GM18519 (cell line): ENCODE measurements around the gene KTN1.

ENCODE experiments used
- ATAC-seq: cut with Tn5 transposase; IDR thresholded peaks from one replicate; pipeline ENCODE4 v1.9.1; 2021; ENCODE audit warnings: mild to moderate bottlenecking, moderate library complexity; ENCODE audit not compliant: unreplicated experiment, low FRiP score

The KTN1 gene

DNA sequence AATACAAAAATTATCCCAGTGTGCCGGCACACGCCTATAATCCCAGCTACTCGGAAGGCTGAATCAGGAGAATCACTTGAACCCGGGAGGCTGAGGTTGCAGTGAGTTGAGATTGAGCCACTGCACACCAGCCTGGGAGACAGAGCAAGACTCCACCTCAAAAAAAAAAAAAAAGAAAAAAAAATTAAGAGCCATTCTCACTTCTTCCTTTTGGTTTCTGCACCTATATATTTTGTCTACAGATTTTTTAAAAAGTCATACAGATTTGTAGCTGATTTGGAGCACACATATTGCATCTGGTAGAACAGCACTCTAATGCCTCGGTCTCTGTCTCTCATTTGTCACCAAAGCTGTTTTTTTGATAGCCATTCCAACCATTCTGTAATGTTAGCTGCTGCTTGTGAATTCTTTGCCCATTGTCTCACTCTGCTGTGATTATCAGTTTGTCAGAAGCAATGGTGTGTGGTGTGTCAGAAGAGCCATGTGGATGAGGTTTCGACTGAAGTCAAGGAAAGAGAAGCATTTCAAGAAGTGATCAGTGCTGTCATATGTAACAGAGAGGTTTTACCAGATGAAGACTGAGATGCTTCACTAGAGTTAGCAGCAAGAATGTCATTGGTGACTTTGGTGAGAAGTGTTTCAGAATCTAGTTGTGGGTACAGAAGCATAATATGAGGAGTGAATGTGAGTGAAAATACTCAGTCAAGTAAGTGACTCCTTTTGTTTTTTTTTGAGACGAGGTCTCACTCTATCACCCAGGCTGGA, 8.7 kb upstream of the KTN1 start:
- no peak for ATAC-seq

DNA sequence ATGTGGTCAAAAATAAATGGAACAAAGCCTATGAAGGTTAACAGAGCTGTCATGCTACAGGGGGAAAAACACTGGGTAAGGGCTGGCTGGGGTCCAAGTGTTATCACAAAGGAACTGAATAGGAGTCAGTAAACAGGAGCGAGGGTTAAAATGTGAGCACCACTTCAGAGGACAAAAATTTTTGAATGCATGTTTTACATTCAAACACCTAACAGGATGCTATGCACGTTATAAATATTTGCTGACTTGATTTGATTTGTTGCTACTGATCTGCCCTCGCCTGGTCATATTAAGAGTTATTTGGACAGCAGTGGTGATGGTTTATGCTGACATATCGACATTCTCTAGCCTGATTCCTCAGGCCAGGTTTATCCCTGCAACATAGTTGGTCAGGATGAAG, 7.4 kb upstream of the KTN1 start:
- no peak for ATAC-seq

DNA sequence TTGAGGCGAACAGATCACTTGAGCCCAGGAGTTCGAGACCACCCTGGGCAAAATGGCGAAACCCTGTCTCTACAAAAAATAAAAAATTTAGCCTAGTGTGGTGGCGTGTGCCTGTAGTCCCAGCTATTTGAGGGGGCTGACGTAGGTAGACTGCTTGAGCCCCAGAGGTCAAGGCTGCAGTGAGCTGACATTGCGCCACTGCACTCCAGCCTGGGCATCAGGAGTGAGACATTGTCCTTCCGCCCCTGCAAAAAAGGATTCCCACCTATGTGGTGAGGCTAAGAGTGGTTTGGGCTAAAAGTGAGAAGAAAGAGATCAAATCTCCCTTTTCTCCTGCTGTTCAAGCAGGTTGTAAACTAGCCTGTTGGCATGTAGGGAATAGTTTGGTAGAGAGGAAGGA, 5.0 kb upstream of the KTN1 start:
- ATAC-seq = no peak

GRCh38 chr14:55577229-55577628, 2.8 kb upstream of the KTN1 start:
- ATAC-seq = no peak

GRCh38 chr14:55578511-55578910, 1.5 kb upstream of the KTN1 start:
- ATAC-seq = no peak

DNA sequence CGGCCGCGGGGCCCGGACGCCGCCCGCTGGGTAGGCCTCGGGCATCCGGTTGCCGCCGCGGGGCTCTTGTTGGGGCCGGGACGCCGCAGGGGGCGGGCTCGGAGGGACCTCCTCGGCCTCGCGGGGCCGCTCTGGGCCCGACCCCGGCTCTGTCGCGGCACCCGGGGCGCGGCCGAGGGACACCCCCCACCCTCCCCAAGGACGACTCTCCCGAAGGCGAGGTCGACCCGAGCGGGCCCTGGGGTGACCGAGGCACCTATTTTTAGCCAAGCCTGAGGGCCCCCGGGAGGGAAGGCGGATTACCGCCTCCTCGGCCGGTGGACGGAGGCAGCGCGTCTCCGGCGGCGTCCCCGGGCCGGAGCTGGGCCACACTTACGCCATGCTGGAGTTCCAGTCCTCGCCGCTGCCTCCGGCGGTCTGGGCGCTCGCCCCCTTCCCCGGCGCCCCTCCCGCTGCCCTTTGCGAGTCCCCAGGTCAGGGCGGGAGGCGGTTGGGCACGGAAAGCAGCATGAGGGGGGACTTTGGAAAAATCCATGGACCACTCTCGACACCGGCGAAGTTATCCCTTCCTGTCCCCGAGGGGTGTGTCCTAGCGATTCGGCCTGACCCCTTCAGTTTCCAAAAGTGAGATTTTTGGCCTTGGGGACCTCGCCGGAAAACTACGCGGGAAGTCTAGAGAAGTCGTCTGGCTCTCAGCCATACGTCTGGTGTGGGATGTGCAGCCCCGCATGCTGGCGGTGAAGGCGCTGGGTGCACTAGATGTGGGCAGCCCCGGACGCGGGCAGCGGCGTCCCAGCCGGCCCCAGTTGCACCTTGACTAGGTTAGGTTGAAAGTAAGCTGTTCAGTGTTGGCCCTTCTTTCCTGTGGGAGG, 699 bp downstream of the KTN1 start:
- peak; percentile 25 for ATAC-seq

DNA sequence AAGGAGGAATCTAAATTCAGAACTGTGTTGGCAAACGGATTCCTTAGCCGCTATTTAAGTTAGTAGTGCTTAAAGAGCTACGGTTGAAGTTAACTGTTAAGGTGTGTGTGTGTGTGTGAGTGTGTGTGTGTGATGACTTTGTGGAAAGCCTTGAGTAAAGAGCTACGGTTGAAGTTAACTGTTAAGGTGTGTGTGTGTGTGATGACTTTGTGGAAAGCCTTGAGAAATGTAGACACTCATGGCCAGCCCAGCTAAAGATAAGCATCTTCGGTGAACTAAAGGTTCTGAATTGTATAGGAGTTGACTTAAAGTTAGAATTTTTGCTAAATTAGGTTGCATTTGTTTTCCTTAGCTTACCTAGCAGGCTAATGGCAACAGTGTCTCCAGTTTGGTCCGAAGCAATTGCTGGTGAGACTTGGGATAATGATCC, 1.4 kb downstream of the KTN1 start:
- no peak for ATAC-seq

GRCh38 chr14:55582746-55583145, 2.7 kb downstream of the KTN1 start:
- ATAC-seq = peak; percentile 40

- ATAC-seq = no peak
These were observed 4.0 kb downstream of the KTN1 start for GRCh38 chr14:55583942-55584468.

DNA sequence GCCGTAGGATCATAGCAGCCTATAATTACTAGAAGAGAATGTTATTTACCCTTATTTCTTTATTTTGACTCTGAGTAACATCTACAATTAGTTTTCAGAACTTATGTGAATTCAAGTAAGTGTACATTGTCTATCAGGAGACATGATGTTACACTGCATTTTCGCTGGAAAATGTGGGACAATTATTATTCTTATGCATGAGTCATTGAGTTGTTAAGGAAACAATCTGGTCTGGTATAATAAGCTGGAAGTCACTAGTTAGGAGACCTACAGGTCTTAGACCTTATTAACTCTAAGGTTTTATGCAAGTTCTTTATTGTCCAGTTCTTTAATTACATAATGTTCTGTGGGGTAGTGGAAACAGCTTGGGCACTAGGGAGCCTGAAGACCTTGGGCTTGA, 5.8 kb downstream of the KTN1 start:
- no peak for ATAC-seq

GRCh38 chr14:55586411-55586810, 6.4 kb downstream of the KTN1 start:
- ATAC-seq = no peak

DNA sequence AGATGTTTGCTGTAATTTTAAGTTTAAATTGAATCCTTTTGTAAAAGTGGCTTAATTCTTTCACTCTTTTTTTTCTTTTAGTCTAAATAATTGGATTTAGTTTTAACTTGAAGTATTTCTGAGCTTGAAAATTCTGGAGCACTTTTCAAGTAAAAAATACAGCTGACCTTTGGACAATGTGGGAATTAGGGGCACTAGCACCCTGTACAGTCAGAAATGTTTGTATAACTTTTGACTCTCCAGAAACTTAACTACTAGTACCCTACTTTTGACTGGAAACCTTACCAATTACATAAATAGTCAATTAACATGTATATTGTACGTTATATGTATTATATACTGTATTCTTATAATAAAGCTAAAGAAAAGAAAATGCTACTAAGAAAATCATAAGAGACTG, 7.8 kb downstream of the KTN1 start:
- ATAC-seq = no peak

- ATAC-seq = no peak
These were observed 8.3 kb downstream of the KTN1 start for GRCh38 chr14:55588259-55588699.

DNA sequence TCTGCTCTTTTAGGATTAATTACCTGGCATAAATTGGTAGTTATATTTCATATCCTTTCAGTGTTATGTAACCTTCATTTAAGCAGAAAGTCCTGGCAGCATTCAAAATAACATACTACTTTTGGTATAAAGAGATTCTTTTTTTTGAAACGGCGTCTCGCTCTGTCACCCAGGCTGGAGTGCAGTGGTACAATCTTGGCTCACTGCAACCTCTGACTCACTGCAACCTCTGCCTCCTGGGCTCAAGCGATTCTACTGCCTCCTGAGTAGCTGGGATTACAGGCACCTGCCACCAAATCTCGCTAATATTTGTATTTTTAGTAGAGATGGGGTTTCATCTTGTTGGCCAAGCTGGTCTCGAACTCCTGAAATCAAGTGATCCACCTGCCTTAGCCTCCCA, 9.2 kb downstream of the KTN1 start:
- ATAC-seq = no peak

GRCh38 chr14:55592436-55592835, 12.4 kb downstream of the KTN1 start:
- ATAC-seq = no peak

DNA sequence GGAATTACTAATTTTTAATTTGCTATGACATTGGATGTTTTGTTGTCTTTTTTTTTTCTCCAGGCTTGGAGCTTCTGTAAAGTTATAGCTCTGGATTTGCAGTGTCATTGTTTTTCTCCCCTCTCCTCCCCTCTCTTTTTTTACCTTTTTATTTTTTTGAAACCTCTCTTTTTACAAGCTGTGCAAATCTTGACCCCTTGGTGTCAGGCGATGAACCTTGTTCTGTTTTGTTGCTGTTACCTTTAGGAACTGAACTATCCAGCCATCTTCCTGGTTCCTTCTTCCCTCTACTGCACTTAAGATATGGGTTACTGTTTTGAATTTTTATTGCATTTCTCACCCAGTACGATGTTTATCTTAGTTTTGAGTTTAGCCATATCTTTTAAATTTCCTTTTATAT, 13.7 kb downstream of the KTN1 start:
- ATAC-seq = no peak

DNA sequence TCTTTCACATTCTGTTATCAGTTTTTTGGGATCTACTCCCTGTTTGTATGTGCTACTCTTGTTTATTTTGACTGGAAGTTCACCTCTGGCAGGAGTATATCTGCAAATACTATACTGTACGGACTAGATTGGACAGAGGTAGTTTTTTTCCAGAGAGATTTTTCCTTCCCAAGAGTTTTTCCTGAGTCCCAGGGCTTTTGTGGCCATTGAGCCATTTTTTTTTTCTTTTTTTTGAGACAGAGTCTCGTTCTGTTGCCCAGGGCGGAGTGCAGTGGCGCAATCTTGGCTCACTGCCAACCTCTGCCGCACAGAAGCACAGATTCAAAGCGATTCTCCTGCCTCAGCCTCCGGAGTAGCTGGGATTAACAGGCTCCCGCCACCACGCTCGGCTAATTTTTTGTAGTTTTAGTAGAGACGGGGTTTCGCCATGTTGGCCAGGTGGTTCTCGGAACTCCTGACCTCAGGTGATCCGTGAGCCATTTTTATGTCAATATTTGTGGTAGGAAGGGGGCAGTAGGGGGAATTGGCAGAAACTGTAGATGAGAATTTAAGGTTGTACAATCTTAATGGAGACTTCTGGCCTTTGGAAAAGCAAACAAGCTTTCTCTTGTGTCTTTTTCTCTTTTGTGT, 19.4 kb downstream of the KTN1 start:
- no peak for ATAC-seq

- ATAC-seq = no peak
These were observed 21.0 kb downstream of the KTN1 start for GRCh38 chr14:55600784-55601561.

DNA sequence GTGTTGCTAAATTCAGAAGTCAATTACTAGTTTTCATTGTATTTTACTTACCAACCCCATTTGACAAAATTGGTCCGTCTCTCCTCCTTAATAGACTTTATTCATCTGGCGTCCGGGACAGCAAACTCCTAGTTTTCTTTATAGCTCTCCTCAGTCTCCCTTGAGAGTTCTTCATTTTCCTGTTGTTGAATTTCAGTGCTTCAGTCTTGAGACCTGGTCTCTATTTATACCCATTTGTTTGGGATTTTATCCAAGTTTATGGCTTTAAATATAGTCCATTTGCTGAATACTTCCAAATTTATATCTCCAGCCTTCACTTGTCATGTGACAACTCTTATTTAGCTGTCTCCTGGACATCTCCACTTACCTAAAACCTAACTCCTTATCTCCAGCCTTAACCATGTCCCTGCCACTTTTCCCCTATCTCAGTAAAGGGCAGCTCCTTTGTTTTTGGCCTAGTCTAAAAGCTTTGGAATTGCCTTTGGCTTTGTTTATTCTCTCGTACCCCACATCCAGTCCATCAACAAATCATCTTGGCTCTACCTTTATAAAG, 23.5 kb downstream of the KTN1 start:
- no peak for ATAC-seq

DNA sequence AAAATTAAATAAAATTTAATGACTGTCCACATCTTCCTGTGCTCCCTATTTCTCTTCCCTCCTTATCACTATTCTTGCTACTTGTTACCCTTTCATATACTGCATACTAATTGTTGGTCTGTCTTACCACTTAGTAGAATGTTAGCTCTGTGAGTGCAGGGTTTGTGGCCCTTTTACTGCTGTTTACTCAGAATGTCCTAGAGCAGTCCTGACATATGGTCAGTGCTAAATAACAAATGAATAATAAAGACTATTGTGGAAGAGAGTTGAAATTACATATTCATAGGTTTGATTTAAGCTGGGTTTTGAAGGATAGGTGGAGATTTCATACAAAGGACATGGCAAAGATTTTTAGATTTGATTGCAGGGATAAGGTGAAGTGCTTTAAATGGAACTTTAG, 24.5 kb downstream of the KTN1 start:
- no peak for ATAC-seq
